H1 (cell line): ENCODE results near the gene RFPL3. TPM values are rescaled to one million over a fixed set of nuclear protein-coding genes. Genes with fewer than 3 reads are reported as not detected.

Experiments
- CTCF ChIA-PET: fragments of 300-600 bp; sonication (Branson Sonifier 250); formaldehyde crosslinking; loops from one replicate; lab custom pipeline; 2021; ENCODE audit not compliant: partially characterized antibody; lab: Charles Lee
- POLR2A ChIA-PET: fragments of 300-600 bp; sonication (Branson Sonifier 250); formaldehyde crosslinking; loops from one replicate; lab custom pipeline; 2021; ENCODE audit warnings: inconsistent platforms; ENCODE audit not compliant: partially characterized antibody; lab: Charles Lee
- DNase-seq, 2 experiments: peaks; one replicate each; pipeline versions ENCODE4 v3.0.0 to v3.0.0-alpha.2; 2010 to 2022; ENCODE audit warnings: low spot score in 2 of 2, low read depth in 1 of 2, mixed read lengths in 1 of 2
- FAIRE-seq: peaks from 2 replicates; lab custom pipeline; 2011; peaks lifted over from hg19 to GRCh38; lab: Jason Lieb, UNC
- H2AFZ ChIP-seq: 2 replicates; pipeline ENCODE4 v1.8.1; 2012; ENCODE audit warnings: low read length, inconsistent platforms
- H2AK5ac ChIP-seq: 2 replicates; pipeline ENCODE4 v1.6.1; 2013; ENCODE audit warnings: low read depth, low read length
- H2BK120ac ChIP-seq: replicated peaks from 2 replicates; pipeline ENCODE3; 2013; ENCODE audit warnings: low read depth, low read length, inconsistent platforms
- H2BK12ac ChIP-seq: 2 replicates; pipeline ENCODE4 v1.6.1; 2013; ENCODE audit warnings: low read depth, low read length
- H2BK15ac ChIP-seq: 2 replicates; pipeline ENCODE4 v1.6.1; 2013; ENCODE audit warnings: low read length
- H2BK20ac ChIP-seq: 2 replicates; pipeline ENCODE4 v1.6.1; 2013; ENCODE audit warnings: low read length
- H2BK5ac ChIP-seq: 2 replicates; pipeline ENCODE4 v1.6.1; 2013; ENCODE audit warnings: low read depth, low read length
- H3K14ac ChIP-seq: 2 replicates; pipeline ENCODE4 v1.6.1; 2013; ENCODE audit warnings: inconsistent platforms; ENCODE audit not compliant: insufficient read length
- H3K18ac ChIP-seq: 2 replicates; pipeline ENCODE4 v1.6.1; 2013; ENCODE audit warnings: low read length; ENCODE audit errors: extremely low read depth
- H3K23ac ChIP-seq: 2 replicates; pipeline ENCODE4 v1.6.1; 2013; ENCODE audit warnings: inconsistent platforms; ENCODE audit not compliant: insufficient read length
- H3K23me2 ChIP-seq: 2 replicates; pipeline ENCODE4 v1.6.1; 2013; ENCODE audit warnings: low read depth, low read length
- H3K27ac ChIP-seq: 2 replicates; pipeline ENCODE4 v1.6.1; 2011; ENCODE audit warnings: low read depth, low read length, inconsistent platforms
- H3K27me3 ChIP-seq, 4 experiments: replicated peaks in 1 of 4; 1 replicate in 1 of 4; 2 replicates in 3 of 4; pipeline versions ENCODE4 v1.6.1 to v1.8.1; 2011 to 2013; ENCODE audit warnings: low read length in 3 of 4, mild to moderate bottlenecking in 3 of 4, inconsistent platforms in 2 of 4, mixed read lengths in 2 of 4, moderate library complexity in 1 of 4; ENCODE audit not compliant: control insufficient read depth in 3 of 4, insufficient read depth in 3 of 4; ENCODE audit errors: extremely low read depth in 1 of 4
- H3K36me3 ChIP-seq, 4 experiments: 2 replicates each; pipeline versions ENCODE4 v1.6.1 to v1.8.1; 2011 to 2013; ENCODE audit warnings: mild to moderate bottlenecking in 4 of 4, low read length in 3 of 4, moderate library complexity in 2 of 4, control low read depth in 1 of 4, inconsistent platforms in 1 of 4; ENCODE audit not compliant: insufficient read depth in 4 of 4, control insufficient read depth in 2 of 4
- H3K4ac ChIP-seq: replicated peaks from 2 replicates; pipeline ENCODE3; 2013; ENCODE audit warnings: low read length, low read depth, mixed read lengths, inconsistent platforms; ENCODE audit not compliant: insufficient read length
- H3K4me1 ChIP-seq, 4 experiments: replicated peaks in 1 of 4; 1 replicate in 1 of 4; 2 replicates in 3 of 4; pipeline versions ENCODE4 v1.6.1 to v1.8.1; 2011 to 2013; ENCODE audit warnings: low read length in 3 of 4, inconsistent platforms in 2 of 4, mixed read lengths in 1 of 4; ENCODE audit not compliant: insufficient read depth in 4 of 4, control insufficient read depth in 3 of 4
- H3K4me2 ChIP-seq, 2 experiments: 2 replicates each; pipeline versions ENCODE4 v1.6.1 to v1.8.1; 2011 to 2013; ENCODE audit warnings: low read depth in 2 of 2, low read length in 2 of 2, control low read depth in 1 of 2, inconsistent platforms in 1 of 2, mild to moderate bottlenecking in 1 of 2; ENCODE audit not compliant: insufficient read depth in 1 of 2
- H3K4me3 ChIP-seq, 4 experiments: fragments of 200-600, 300-600 bp in 1 of 4; sonication (generic), shearing (Covaris generic), sonication (Bioruptor Twin) in 1 of 4; 2 replicates each; pipeline versions ENCODE4 v1.5.1 to v1.8.1; 2011 to 2016; ENCODE audit warnings: low read length in 4 of 4, low read depth in 3 of 4, control low read depth in 2 of 4, inconsistent platforms in 2 of 4, mild to moderate bottlenecking in 2 of 4, mixed read lengths in 1 of 4, moderate library complexity in 1 of 4; ENCODE audit not compliant: insufficient read depth in 2 of 4; ENCODE audit errors: extremely low read depth in 1 of 4
- H3K56ac ChIP-seq: replicated peaks from 2 replicates; pipeline ENCODE3; 2013; ENCODE audit warnings: low read depth, mild to moderate bottlenecking, mixed read lengths, low read length, inconsistent platforms; ENCODE audit not compliant: insufficient read length
- H3K79me1 ChIP-seq: 2 replicates; pipeline ENCODE4 v1.6.1; 2013; ENCODE audit warnings: low read depth, low read length, control low read depth
- H3K79me2 ChIP-seq, 2 experiments: 2 replicates each; pipeline versions ENCODE4 v1.6.1 to v1.8.1; 2012 to 2013; ENCODE audit warnings: low read length in 2 of 2, mild to moderate bottlenecking in 2 of 2, inconsistent platforms in 1 of 2; ENCODE audit not compliant: insufficient read depth in 2 of 2, control insufficient read depth in 1 of 2
- H3K9ac ChIP-seq, 4 experiments: replicated peaks in 1 of 4; 1 replicate in 1 of 4; 2 replicates in 3 of 4; pipeline versions ENCODE4 v1.6.1 to v1.8.1; 2011 to 2013; ENCODE audit warnings: low read depth in 3 of 4, low read length in 3 of 4, control low read depth in 2 of 4, mild to moderate bottlenecking in 2 of 4, moderate library complexity in 2 of 4, inconsistent platforms in 1 of 4; ENCODE audit errors: extremely low read depth in 1 of 4
- H3K9me3 ChIP-seq, 2 experiments: 2 replicates each; pipeline versions ENCODE4 v1.6.1 to v1.8.1; 2012 to 2013; ENCODE audit warnings: mild to moderate bottlenecking in 2 of 2, moderate library complexity in 2 of 2, control low read depth in 1 of 2, inconsistent platforms in 1 of 2, low read depth in 1 of 2, low read length in 1 of 2, mixed read lengths in 1 of 2; ENCODE audit not compliant: insufficient read depth in 2 of 2
- H4K20me1 ChIP-seq, 2 experiments: replicated peaks in 1 of 2; 2 replicates each; pipeline versions ENCODE3 to v1.8.1; 2011 to 2013; ENCODE audit warnings: inconsistent platforms in 2 of 2, low read length in 2 of 2, mild to moderate bottlenecking in 1 of 2; ENCODE audit not compliant: insufficient read depth in 2 of 2, control insufficient read depth in 1 of 2
- H4K5ac ChIP-seq: 2 replicates; pipeline ENCODE4 v1.6.1; 2013; ENCODE audit warnings: low read length, low read depth, mixed read lengths, inconsistent platforms; ENCODE audit not compliant: insufficient read length
- H4K8ac ChIP-seq: 2 replicates; pipeline ENCODE4 v1.8.0; 2013; ENCODE audit warnings: mild to moderate bottlenecking, moderate library complexity, low read length, inconsistent platforms; ENCODE audit not compliant: insufficient read depth; ENCODE audit errors: extremely low read depth
- H4K91ac ChIP-seq: replicated peaks from 2 replicates; pipeline ENCODE3; 2013; ENCODE audit warnings: low read length, mixed read lengths, inconsistent platforms; ENCODE audit not compliant: insufficient read length
- ATF3 ChIP-seq: IDR thresholded peaks from 2 replicates; pipeline ENCODE4 v1.6.1; 2011; ENCODE audit warnings: low read depth, mild to moderate bottlenecking, low read length; ENCODE audit not compliant: insufficient read depth
- EGR1 ChIP-seq: IDR thresholded peaks from 2 replicates; pipeline ENCODE4 v1.6.1; 2011; ENCODE audit warnings: low read depth, low read length, borderline replicate concordance
- HDAC2 ChIP-seq, 2 experiments: fragments of 300-600 bp in 1 of 2; sonication (generic) in 1 of 2; IDR thresholded peaks; 2 replicates each; pipeline ENCODE4 v1.6.1; 2011 to 2012; ENCODE audit warnings: low read depth in 2 of 2, low read length in 2 of 2, mild to moderate bottlenecking in 2 of 2, moderate library complexity in 2 of 2, borderline replicate concordance in 1 of 2, inconsistent platforms in 1 of 2
- JUN ChIP-seq: IDR thresholded peaks from 2 replicates; pipeline ENCODE4 v1.6.1; 2011; ENCODE audit warnings: low read depth, mild to moderate bottlenecking, improper control_type of control experiment, low read length
- JUND ChIP-seq: IDR thresholded peaks from 2 replicates; pipeline ENCODE4 v1.6.1; 2011; ENCODE audit warnings: mild to moderate bottlenecking, improper control_type of control experiment, low read length
- NRF1 ChIP-seq: IDR thresholded peaks from 2 replicates; pipeline ENCODE4 v1.6.1; 2011; ENCODE audit warnings: mild to moderate bottlenecking, low read depth, low read length, improper control_type of control experiment
- SIRT6 ChIP-seq: IDR thresholded peaks from one replicate; pipeline ENCODE4 v1.7.1; 2012; ENCODE audit warnings: low read length, inconsistent platforms
- SIX5 ChIP-seq: IDR thresholded peaks from 2 replicates; pipeline ENCODE4 v1.6.1; 2011; ENCODE audit warnings: mild to moderate bottlenecking, low read depth, low read length
- SRF ChIP-seq: IDR thresholded peaks from 2 replicates; pipeline ENCODE4 v1.6.1; 2011; ENCODE audit warnings: mild to moderate bottlenecking, low read depth, low read length, moderate library complexity
- YY1 ChIP-seq: IDR thresholded peaks from 2 replicates; pipeline ENCODE4 v1.6.1; 2011; ENCODE audit warnings: low read depth, mild to moderate bottlenecking, low read length
- WGBS, 2 experiments: shearing (Covaris generic) in 1 of 2; methylation state at CpG; one replicate each; pipeline versions ENCODE4 v1.1.6 to v1.1.7; 2013 to 2015; ENCODE audit warnings: low lambda C conversion rate in 2 of 2, mixed read lengths in 2 of 2, inconsistent platforms in 1 of 2, low coverage in 1 of 2, missing lambda C conversion rate in 1 of 2; ENCODE audit not compliant: insufficient replicate concordance in 2 of 2, insufficient coverage in 1 of 2, insufficient read length in 1 of 2; ENCODE audit errors: extremely low coverage in 1 of 2, missing lambda C conversion rate in 1 of 2; 5-methylcytosine and 5-hydroxymethylcytosine counted together
- polyA plus RNA-seq, 7 experiments: library from polyadenylated mRNA; depleted of rRNA in 3 of 7; stranded (reverse) in 5 of 7; unstranded in 2 of 7; fragments of >200 nt in 5 of 7; fragments of 200-250 nt in 2 of 7; gene quantifications; 1 replicate in 5 of 7; 2 replicates in 1 of 7; 4 replicates in 1 of 7; pipeline versions ENCODE4 v1.2.1 to v1.2.3, GENCODE V29; 2011 to 2013; ENCODE audit warnings: missing spikeins in 2 of 7, mixed read lengths in 2 of 7
- total RNA-seq: library from RNA; stranded (reverse); fragmentation: NEBNext Ultra II Directional; extraction: Animal tissue kit (Norgen Biotek cat#: 25700); gene quantifications from 2 replicates; pipeline ENCODE4 v1.2.1, GENCODE V29; 2021

RFPL3 gene
- total and polyA plus RNA-seq, 2 of the 8 experiments (the other 6 are each of a cell fraction or from before 2014, with no cell fraction given): 0.08 to 0.24 TPM

GRCh38 chr22:32322986-32323385 lies 34.7 kb upstream of the RFPL3 start:
- WGBS, 2 experiments: 87% methylated on average over 6 of the region's 6 CpGs; no CpG with 5 or more reads in 1 of the 2 experiments
- POLR2A ChIA-PET: interaction anchor here (0.6 to 1.7 kb wide), 4 partner anchors 12 to 30 kb away, joined by 3 to 4 read pairs (median 3); no protein-coding TSS in a partner anchor

More at GRCh38 chr22:32322986-32323385, 34.7 kb upstream of the RFPL3 start:
- no peak overlapping the region for H4K5ac ChIP-seq
- DNase-seq (peak in 1 of 2 experiments; percentile 37), FAIRE-seq (no peak)
- H3K4me1 ChIP-seq: peaks cover 4 to 17% (median 12%) of the 10 kb centered on the region in 4 experiments
- no peak overlapping the region for H3K4ac ChIP-seq
- H3K4me3 ChIP-seq: no peak overlapping the region
- TF ChIP-seq HDAC2 (IDR thresholded peaks at IDR 0.05; ENCODE audit: borderline replicate concordance in 1 of 2, low read depth in 2 of 2, low read length in 2 of 2) (no peak), NRF1 (no peak), ATF3 (no peak), SRF (no peak), SIRT6 (no peak), JUND (no peak), SIX5 (no peak), YY1 (no peak), EGR1 (no peak), JUN (no peak)
- 0 out of 2 replicates have a peak overlapping the region, but pooled peaks have one; percentile 0 for H2BK5ac ChIP-seq
- H3K79me1 ChIP-seq: no peaks in the 10 kb centered on the region
- no peak overlapping the region for H3K9ac ChIP-seq
- no peaks in the 10 kb centered on the region; a peak in 2 of 7 replicates for H3K27me3 ChIP-seq
- H2AK5ac ChIP-seq: no peak overlapping the region
- peak overlapping the region; percentile 10 for H2BK120ac ChIP-seq
- no peaks in the 10 kb centered on the region for H4K20me1 ChIP-seq
- 0 out of 2 replicates have a peak overlapping the region, but pooled peaks have one; percentile 61 for H2BK15ac ChIP-seq
- H2AFZ ChIP-seq: no peak overlapping the region
- H3K56ac ChIP-seq: no peak overlapping the region
- peaks cover 5 to 12% of the 10 kb centered on the region in 2 experiments; a peak in 3 of 4 replicates for H3K9me3 ChIP-seq
- no peak overlapping the region for H4K8ac ChIP-seq
- no peaks in the 10 kb centered on the region for H3K36me3 ChIP-seq
- no peak overlapping the region for H3K23ac ChIP-seq
- H3K4me2 ChIP-seq: no peak overlapping the region
- no peak overlapping the region for H3K27ac ChIP-seq
- CTCF ChIA-PET: interaction anchor here (0.6 to 2.8 kb wide), 6 partner anchors 13 to 247 kb away, joined by 3 to 13 read pairs (median 3); no protein-coding TSS in a partner anchor
- no peak overlapping the region for H3K14ac ChIP-seq
- no peak overlapping the region for H2BK12ac ChIP-seq
- no peak overlapping the region for H2BK20ac ChIP-seq
- H3K18ac ChIP-seq: no peak overlapping the region
- H3K79me2 ChIP-seq: no peaks in the 10 kb centered on the region
- H3K23me2 ChIP-seq: no peaks in the 10 kb centered on the region
- no peak overlapping the region for H4K91ac ChIP-seq
